Left ventricle myocardium superior (tissue), 1 donor: ENCODE data around the gene HEXB. TPM values are rescaled to one million over a fixed set of nuclear protein-coding genes. Genes with fewer than 3 reads are reported as not detected.

Source experiments
- ATAC-seq: fragments of 200-7000 bp; cut with Tn5 transposase; one replicate; pipeline ENCODE4 v1.9.1; 2020; ENCODE audit warnings: mild to moderate bottlenecking, moderate library complexity
- DNase-seq: peaks from one replicate; pipeline ENCODE4 v3.0.0-alpha.2; 2020
- intact Hi-C: fragments of 100-400 bp; cut with micrococcal nuclease; formaldehyde crosslinking; loops from one replicate; pipeline ENCODE4 v1.11.0; 2022
- long read RNA-seq: library from polyadenylated mRNA; unstranded; transcript quantifications from one replicate; pipeline ENCODE4 v2.0.0, GENCODE V29; 2021
- total RNA-seq: library from RNA; stranded (reverse); fragmentation: NEBNext Ultra II Directional; extraction: Animal tissue kit (Norgen Biotek cat#: 25700); gene quantifications from one replicate; pipeline ENCODE4 v1.2.1, GENCODE V29; 2021
- donor health status: DM: no; HTN: yes; CAD: no; lungs with severe emphysema.

HEXB gene
- total RNA-seq = 87.1 TPM
- long read RNA-seq, transcript HEXB-201 (14 exons, 1,901 nt) = major isoform, 177 of 189 reads
- long read RNA-seq, partial matches to known transcripts = 7 of 189 reads
- long read RNA-seq, other reads (novel, unspliced or antisense) = 5 of 189 reads

- intact Hi-C loops = no loop called here
- ATAC-seq (peak; percentile 98), DNase-seq (peak; percentile 96)
Observed at GRCh38 chr5:74684900-74685851, at the start of gene HEXB. Gene HEXB (plus strand): TSS chr5:74685233. CDS start chr5:74685261, 28 bp downstream.

- intact Hi-C loops = no loop called here
- no peak for DNase-seq
- ATAC-seq = no peak
Observed at GRCh38 chr5:74636149-74636548, 48.9 kb upstream of the HEXB start.

GRCh38 chr5:74636552-74636951 is 48.5 kb upstream of the HEXB start:
- intact Hi-C loops = no loop called here
- DNase-seq (no peak), ATAC-seq (no peak)

GRCh38 chr5:74638544-74638969 is 46.5 kb upstream of the HEXB start:
- DNase-seq (no peak), ATAC-seq (no peak)
- intact Hi-C loops = no loop called here

GRCh38 chr5:74638970-74639806 is 45.8 kb upstream of the HEXB start:
- DNase-seq = no peak
- no peak for ATAC-seq
- intact Hi-C loops = no loop called here

- intact Hi-C loops = no loop called here
- peak; percentile 49 for ATAC-seq
- peak; percentile 54 for DNase-seq
Observed at GRCh38 chr5:74639807-74640449, 45.1 kb upstream of the HEXB start.

GRCh38 chr5:74640450-74640953 is 44.5 kb upstream of the HEXB start, which contains the start of gene ENC1:
Gene ENC1 (minus strand): TSS chr5:74640728. CDS start chr5:74636485, 4,243 bp downstream.
- peak; percentile 93 for ATAC-seq
- intact Hi-C loops = no loop called here

GRCh38 chr5:74640954-74641734 is 43.9 kb upstream of the HEXB start:
- peak; percentile 84 for DNase-seq
- intact Hi-C loops = no loop called here
- peak; percentile 69 for ATAC-seq

More at GRCh38 chr5:74640450-74640953, 44.5 kb upstream of the HEXB start, which contains the start of gene ENC1:
- peak; percentile 93 for DNase-seq

GRCh38 chr5:74641735-74642542 is 43.1 kb upstream of the HEXB start:
- intact Hi-C loops = no loop called here
- peak; percentile 12 for ATAC-seq
- DNase-seq = peak; percentile 40

- intact Hi-C loops = no loop called here
- DNase-seq (no peak), ATAC-seq (no peak)
Observed at GRCh38 chr5:74642543-74642863, 42.5 kb upstream of the HEXB start.

- intact Hi-C loops = no loop called here
- DNase-seq (no peak), ATAC-seq (no peak)
Observed at GRCh38 chr5:74643111-74643562, 41.9 kb upstream of the HEXB start.

- no peak for DNase-seq
- intact Hi-C loops = no loop called here
Observed at GRCh38 chr5:74647096-74647495, 37.9 kb upstream of the HEXB start.

GRCh38 chr5:74648835-74649293 is 36.2 kb upstream of the HEXB start:
- DNase-seq (no peak), ATAC-seq (peak; percentile 93)
- intact Hi-C loops = loop anchor here (2.0 kb wide), 1 partner anchor 746 kb away; no protein-coding TSS in a partner anchor

More at GRCh38 chr5:74647096-74647495, 37.9 kb upstream of the HEXB start:
- ATAC-seq = no peak

- intact Hi-C loops = loop anchor here (2.0 kb wide), 1 partner anchor 747 kb away; no protein-coding TSS in a partner anchor
- no peak for ATAC-seq
- DNase-seq = no peak
Observed at GRCh38 chr5:74649421-74649973, 35.5 kb upstream of the HEXB start.

- DNase-seq = no peak
- ATAC-seq = no peak
- intact Hi-C loops = no loop called here
Observed at GRCh38 chr5:74651710-74652109, 33.3 kb upstream of the HEXB start.

GRCh38 chr5:74652576-74652975 is 32.5 kb upstream of the HEXB start:
- ATAC-seq (no peak), DNase-seq (no peak)
- intact Hi-C loops = no loop called here

- no peak for DNase-seq
- ATAC-seq = no peak
- intact Hi-C loops = no loop called here
Observed at GRCh38 chr5:74653991-74654390, 31.0 kb upstream of the HEXB start.
